GM10847 (cell line): ENCODE results near the gene RET.

Experiments
- POLR2A ChIP-seq: IDR thresholded peaks from 2 replicates; pipeline ENCODE4 v1.6.1; 2011; ENCODE audit not compliant: insufficient read length; ENCODE audit errors: extremely low read depth

The RET gene

GRCh38 chr10:43113201-43114087 lies 36.6 kb downstream of the RET start:
- no peak for TF ChIP-seq POLR2A

DNA sequence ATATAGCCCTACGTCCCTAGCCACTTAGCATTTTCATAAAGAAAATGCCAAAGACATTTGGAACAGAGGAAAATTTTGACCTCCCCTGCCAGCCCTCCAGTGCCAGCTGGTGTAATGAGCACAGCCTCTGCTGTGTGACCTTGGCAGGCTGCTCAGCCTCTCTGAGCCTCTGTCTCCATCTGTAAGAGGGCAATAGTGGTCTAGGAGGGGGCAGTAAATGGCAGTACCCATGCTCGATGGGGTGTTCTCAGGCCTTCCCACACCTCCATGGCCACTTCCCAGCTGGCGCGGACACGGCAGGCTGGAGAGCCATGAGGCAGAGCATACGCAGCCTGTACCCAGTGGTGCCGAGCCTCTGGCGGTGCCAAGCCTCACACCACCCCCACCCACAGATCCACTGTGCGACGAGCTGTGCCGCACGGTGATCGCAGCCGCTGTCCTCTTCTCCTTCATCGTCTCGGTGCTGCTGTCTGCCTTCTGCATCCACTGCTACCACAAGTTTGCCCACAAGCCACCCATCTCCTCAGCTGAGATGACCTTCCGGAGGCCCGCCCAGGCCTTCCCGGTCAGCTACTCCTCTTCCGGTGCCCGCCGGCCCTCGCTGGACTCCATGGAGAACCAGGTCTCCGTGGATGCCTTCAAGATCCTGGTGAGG lies 37.3 kb downstream of the RET start:
- TF ChIP-seq POLR2A = no peak

DNA sequence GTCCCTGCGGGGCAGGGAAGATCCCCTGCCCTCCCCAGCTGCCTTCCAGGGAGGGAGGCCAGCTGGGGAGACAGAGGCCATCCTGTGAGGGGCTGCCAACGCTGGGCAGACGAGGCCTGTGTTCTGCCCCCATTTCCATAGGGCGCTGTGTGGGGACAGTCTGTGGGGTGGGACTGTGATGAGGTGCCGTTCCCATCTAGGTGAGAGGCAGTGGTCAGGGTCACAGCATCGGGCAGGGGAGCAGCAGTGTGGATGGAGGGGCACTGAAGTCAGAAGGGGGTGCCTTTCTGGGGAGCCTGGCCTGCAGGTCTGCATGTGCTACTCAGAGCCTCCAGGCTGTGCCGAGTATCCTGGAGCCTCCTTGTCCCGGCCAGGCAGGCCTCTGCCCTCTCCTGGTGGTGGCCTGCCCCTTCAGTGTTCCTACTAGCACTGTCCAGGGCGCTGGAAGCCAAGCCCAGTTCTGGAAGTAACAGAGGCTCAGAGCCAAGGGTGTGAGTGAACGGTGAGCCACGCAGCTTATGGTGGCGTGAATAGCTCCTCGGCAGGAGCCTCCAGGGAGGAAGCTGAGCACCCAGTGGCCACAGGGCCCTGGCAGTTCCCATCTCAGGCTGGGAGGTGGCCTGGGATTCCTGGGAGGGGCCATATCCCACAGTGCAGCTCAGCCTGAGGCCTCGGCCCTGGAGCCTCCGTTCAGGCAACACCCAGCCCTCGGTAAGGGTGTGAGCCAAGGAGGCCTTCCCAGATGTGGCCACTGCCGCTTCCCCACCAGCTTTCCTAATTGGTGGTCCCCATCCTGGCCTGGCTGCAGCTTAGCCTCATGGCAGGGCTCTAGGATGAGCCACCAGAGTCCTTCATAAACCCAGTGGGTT lies 38.1 kb downstream of the RET start:
- TF ChIP-seq POLR2A = no peak

GRCh38 chr10:43115881-43116595 lies 39.2 kb downstream of the RET start:
- no peak for TF ChIP-seq POLR2A

DNA sequence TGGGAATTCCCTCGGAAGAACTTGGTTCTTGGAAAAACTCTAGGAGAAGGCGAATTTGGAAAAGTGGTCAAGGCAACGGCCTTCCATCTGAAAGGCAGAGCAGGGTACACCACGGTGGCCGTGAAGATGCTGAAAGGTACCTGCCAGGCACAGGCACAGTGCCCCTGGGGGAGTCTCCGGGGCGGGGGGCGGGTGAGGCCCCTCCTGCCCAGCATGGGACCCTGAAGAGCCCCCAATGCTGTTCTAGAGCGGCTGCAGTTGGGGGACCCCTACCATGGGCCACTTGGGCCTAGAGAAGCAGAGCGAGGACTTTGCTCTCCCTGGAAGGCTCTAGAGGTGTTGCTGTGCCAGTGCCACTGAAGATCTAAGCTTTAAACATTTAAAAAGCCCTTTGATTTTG lies 39.7 kb downstream of the RET start:
- TF ChIP-seq POLR2A = no peak

DNA sequence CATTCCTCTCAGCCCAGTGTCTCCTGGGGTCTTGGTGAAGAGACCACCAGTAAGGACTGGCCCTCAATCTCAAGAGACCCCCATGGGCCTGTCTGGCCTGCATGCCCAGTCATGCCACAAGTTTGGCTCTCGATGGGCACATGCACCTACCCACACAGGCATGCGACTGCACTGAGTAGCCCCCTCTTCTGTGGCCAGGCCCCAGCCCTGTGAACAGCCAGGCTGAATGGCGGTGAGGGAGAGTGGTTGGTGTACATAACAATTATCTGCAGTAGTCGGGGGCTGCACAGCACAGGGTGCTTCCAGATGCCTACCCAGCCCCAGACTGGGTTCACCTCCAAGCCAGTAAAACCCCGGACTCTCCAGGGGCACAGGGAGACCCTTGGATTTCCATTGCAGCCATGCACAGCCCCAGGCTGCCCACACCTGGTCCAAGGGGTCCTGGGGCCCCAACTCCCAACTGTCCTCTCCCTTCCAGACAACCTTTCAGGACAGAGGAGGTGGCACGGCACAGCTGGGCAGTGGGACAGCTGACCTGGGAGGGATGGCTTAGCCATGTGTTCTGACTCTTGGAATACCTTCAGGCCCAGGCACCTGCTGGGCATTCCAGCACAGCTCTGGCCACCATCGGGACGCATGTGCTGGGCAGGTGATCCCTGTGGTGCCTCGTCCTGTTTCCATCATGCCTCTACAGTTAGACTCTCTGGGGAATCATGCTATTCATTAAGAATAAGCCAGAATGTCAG lies 40.3 kb downstream of the RET start:
- no peak for TF ChIP-seq POLR2A

GRCh38 chr10:43117777-43118583 lies 41.1 kb downstream of the RET start:
- no peak for TF ChIP-seq POLR2A

DNA sequence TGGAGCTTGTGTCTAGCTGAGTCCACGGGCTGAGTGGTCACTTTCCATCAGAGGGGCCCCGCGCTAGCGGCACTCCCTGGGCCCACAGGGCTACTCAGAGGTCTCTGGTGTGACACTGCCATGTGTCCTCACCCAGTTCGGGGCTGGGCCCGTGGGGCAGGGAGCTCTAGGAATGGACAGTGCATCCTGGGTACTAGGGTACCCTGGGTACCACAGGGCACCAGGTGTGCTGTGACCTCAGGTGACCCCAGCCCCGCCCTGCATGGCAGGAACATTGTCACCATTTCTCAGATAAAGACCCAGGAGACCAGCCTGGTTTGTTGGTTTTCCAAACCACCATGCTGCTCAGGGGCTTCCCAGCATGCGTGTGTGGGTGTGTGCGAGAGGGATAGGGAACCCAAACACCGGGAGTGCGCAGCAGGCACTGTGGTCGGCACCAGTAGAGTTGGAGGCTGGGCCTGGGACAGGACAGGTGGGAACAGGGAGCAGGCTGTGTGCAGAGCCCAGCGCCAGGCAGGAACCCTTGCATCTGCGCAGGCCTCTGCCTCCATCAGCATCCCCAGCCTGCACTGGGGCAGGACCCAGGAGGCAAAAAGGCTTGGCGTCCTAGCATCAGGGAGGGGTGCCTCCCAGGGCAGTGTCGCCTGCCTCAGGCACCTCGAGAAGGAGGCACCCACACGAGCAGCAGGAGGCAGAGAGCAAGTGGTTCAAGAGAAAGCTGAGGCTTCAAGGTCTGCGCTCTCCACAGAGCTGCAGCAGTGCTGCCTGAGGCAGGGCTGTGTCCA lies 42.0 kb downstream of the RET start:
- TF ChIP-seq POLR2A = no peak

- TF ChIP-seq POLR2A = no peak
Observed at GRCh38 chr10:43119416-43120115, 42.7 kb downstream of the RET start.

DNA sequence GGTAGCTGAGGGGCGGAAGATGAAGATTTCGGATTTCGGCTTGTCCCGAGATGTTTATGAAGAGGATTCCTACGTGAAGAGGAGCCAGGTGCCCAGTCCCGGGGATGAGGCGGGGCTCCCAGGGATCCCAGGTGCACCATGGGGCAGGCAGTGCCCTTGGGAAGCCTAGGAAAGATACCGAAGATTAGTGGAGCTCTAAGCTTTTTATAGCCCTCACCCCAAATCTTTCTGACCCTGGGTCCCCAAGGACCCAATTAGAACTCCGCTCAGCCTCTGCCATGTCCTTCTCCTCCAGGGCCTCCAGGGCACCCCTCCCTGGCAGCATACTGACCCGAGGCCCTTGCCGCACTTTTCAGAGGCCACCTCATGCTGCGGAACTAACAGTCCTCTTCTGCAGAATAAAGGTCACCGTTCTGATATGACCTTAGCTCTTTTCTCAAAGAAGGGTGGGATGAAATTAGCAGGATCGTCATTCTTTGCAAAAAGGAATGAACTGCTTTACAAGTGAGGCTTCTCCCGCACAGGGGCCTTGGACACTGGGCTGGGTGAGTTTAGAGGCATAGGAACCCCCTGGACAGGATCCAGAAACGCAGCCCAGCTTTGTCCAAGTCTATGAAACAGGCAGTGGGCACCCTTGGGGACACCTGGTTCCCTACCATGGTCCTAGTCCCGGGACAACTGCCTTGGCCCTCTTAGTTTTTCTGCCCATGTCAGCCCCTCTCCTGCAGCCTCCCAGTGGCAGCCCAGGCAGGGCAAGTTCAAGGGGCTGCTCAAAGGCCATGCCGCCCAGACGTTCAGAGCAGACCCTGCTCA lies 43.5 kb downstream of the RET start:
- no peak for TF ChIP-seq POLR2A

GRCh38 chr10:43120929-43121314 lies 44.1 kb downstream of the RET start:
- no peak for TF ChIP-seq POLR2A

- TF ChIP-seq POLR2A = no peak
Observed at GRCh38 chr10:43121444-43121843, 44.6 kb downstream of the RET start.

DNA sequence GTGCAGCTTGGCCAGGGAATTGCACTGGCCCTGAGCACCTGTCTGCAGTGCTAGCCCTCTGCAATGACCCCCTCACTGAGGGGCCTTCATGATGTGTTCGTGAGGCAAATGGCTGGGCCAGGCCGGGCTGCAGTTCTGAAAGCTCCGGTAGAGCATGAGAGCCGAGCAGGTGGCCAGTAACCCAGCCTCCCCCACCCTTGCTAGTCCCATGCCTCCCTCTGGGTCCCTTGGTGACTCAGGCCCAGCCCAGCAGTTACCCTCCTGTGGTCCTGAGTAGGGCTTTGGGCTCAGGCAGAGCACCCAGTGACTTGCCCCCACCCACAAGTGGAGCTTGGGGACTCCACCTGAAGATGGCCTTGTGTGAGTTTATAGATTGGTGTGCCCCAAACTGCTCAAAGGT lies 45.2 kb downstream of the RET start:
- TF ChIP-seq POLR2A = no peak
